SK-N-MC (cell line): ENCODE measurements around the gene ELFN1.

Source experiments
- EZH2 ChIP-seq: fragments of 200-600 bp; sonication (generic); IDR thresholded peaks from one replicate; pipeline ENCODE4 v1.6.1; 2017; ENCODE audit warnings: antibody characterized with exemption
- POLR2AphosphoS5 ChIP-seq: IDR thresholded peaks from 2 replicates; pipeline ENCODE4 v1.6.1; 2012; ENCODE audit warnings: mild to moderate bottlenecking, low read depth, low read length, borderline replicate concordance

GRCh38 chr7:1749864-1750466 lies 79.9 kb downstream of the ELFN1 start:
- TF ChIP-seq POLR2AphosphoS5 (no peak), EZH2 (no peak)
